MM.1S (cell line): ENCODE results near the gene VAC14.

Experiments
- CTCF ChIP-seq: fragments of 300-600 bp; sonication (generic); IDR thresholded peaks from 2 replicates; pipeline ENCODE4 v1.5.1; 2016; ENCODE audit warnings: antibody characterized with exemption, low read length, mixed read lengths
- EZH2 ChIP-seq: fragments of 300-600 bp; sonication (generic); optimal IDR thresholded peaks from 2 replicates; pipeline ENCODE3; 2017; ENCODE audit warnings: low read depth, mild to moderate bottlenecking, antibody characterized with exemption, low read length, mixed read lengths

GRCh38 chr16:70678121-70678897, 122.6 kb downstream of the VAC14 start:
- TF ChIP-seq CTCF (no peak), EZH2 (no peak)
